Activated naive CD8-positive, alpha-beta T cell treated with anti-CD3 and anti-CD28 coated beads, Interleukin-2, amount 50 U/mL, for 24 hours (primary cell): ENCODE data around the gene ALS2.
"Not testable (repeated sequence)": the region's sequence is repeated elsewhere in the genome, so short reads cannot be mapped to it uniquely, and the experiment has no call there.

Source experiments
- ATAC-seq: fragments of 150-1000 bp; cut with Tn5 transposase; one replicate; pipeline ENCODE4 v1.10.0; 2021
- DNase-seq: peaks from one replicate; pipeline ENCODE4 v3.0.0; 2021
- H3K27ac Mint-ChIP-seq: one replicate; pipeline ENCODE4 v1.8.0; 2021; ENCODE audit warnings: mild to moderate bottlenecking, mixed read lengths
- H3K27me3 Mint-ChIP-seq: one replicate; pipeline ENCODE4 v1.8.0; 2021; ENCODE audit warnings: mixed read lengths
- H3K36me3 Mint-ChIP-seq: one replicate; pipeline ENCODE4 v1.8.0; 2021; ENCODE audit warnings: low read depth, mixed read lengths
- H3K4me1 Mint-ChIP-seq: one replicate; pipeline ENCODE4 v1.8.0; 2021; ENCODE audit warnings: mixed read lengths
- H3K4me3 Mint-ChIP-seq: one replicate; pipeline ENCODE4 v1.8.0; 2021; ENCODE audit warnings: mild to moderate bottlenecking, moderate library complexity, mixed read lengths
- H3K9me3 Mint-ChIP-seq: one replicate; pipeline ENCODE4 v1.8.0; 2021; ENCODE audit warnings: mixed read lengths

The ALS2 gene

DNA sequence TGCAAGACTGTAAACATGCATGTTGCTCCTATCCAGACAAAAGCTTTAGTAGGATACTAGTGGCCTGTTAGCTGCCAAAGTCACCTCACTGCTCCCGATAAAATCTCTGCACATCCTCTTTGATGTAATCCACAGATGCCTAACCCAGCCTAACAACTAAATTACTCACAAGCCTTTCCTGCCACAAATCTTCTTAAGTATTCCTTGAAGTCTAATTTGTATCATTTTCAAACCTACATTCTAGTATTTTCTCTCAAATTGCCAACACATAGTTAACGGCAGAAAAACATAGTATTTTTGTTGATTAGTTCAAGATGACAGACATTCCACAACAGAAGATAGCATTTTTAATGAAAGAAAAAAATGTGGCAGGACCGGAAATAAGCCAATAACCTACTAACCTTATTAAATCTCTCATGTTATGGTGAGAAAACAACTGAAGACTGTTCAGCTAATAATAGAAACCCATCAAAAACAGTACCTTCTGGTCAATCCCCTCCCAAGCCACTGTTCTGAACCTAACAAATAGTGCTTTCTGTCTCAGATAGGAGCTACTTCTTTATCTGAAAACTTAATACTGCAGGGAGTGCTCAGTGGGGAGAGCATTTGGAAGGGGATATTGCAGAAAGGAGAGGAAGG, 82.0 kb downstream of the ALS2 start, which contains the start of gene MPP4:
Gene MPP4 (minus strand): TSS at position 57 of the 639 bp plus-strand sequence. CDS start 4,690 bp downstream, outside the sequence.
- Mint-ChIP-seq H3K27ac (no peak within 1 kb of the TSS), H3K4me1 (peaks cover 3% of the 10 kb centered on the region), H3K36me3 (peaks cover 12% of the 10 kb centered on the region), H3K9me3 (no peaks in the 10 kb centered on the region), H3K27me3 (no peaks in the 10 kb centered on the region), H3K4me3 (no peak within 1 kb of the TSS)
- no peak for DNase-seq
- ATAC-seq: no peak

DNA sequence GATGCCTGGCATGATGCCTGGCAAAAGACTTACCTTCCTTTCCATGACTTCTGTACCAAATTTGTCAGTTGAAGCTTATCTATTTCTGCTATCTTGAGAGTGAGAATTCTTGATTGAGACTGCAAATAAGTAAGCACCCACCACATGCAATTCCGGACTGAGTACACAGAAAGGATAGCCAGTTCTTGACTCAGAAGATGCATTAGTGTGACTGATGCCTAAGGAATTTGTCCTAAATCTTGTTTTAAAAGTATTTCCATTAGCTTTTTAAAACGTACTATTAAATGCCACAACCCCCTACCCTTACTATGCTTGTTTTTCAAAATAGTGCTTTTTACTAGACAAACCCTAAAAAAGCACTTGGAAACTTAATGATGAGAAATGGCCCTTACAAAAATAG, 82.8 kb downstream of the ALS2 start:
- H3K4me1 Mint-ChIP-seq: peaks cover 3% of the 10 kb centered on the region
- no peak for DNase-seq
- no peak for ATAC-seq
- peaks cover 10% of the 10 kb centered on the region for H3K36me3 Mint-ChIP-seq
- H3K9me3 Mint-ChIP-seq: no peaks in the 10 kb centered on the region
- no peak overlapping the region for H3K4me3 Mint-ChIP-seq
- no peak overlapping the region for H3K27ac Mint-ChIP-seq
- no peaks in the 10 kb centered on the region for H3K27me3 Mint-ChIP-seq

DNA sequence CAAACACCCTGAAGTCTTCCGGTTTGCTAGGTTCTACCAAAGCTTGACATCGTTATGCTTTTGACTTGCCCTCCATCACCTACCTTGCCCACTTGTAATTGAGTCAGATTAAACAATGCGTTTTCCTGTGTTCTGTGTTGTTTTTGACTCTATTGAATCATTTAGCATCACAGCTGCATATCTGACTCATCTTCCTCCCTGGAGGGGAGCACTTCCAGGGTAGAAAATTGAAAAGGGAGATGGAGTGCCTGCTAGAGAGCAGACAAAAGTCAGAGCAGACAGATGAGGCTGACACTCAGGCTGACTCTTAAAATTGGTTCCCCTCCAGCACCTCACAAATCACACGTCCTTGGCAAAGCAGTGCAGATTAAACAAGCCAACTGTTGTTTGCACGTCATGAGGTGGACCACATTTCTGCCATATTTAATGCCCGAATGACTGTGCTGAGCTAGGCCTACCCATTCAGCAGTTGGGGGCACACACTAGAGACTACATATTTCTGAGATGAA, 84.5 kb downstream of the ALS2 start:
- ATAC-seq: no peak
- Mint-ChIP-seq H3K9me3 (no peaks in the 10 kb centered on the region), H3K4me3 (no peak overlapping the region), H3K27me3 (no peaks in the 10 kb centered on the region), H3K27ac (no peak overlapping the region), H3K4me1 (peaks cover 3% of the 10 kb centered on the region), H3K36me3 (peaks cover 7% of the 10 kb centered on the region)
- DNase-seq: no peak

DNA sequence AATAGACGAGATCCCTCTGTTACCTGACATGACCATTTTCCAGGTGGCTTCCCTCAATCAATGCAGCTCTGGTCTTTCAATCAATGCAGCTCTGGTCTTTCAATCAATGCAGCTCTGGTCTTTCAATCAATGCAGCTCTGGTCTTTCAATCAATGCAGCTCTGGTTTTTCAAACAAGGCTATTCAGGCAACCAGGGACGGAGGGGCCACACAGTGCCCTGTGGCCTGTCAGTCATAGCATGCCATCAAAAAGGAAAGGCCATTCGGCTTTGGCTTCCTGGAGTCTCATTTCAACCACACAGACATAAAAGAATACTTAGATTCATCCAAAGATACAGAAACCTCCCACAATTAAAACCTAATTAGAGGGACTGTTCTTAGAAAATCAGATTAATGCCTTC, 95.6 kb downstream of the ALS2 start:
- no peaks in the 10 kb centered on the region for H3K9me3 Mint-ChIP-seq
- H3K36me3 Mint-ChIP-seq: no peaks in the 10 kb centered on the region
- H3K4me1 Mint-ChIP-seq: no peaks in the 10 kb centered on the region
- H3K27ac Mint-ChIP-seq: no peak overlapping the region
- no peak for ATAC-seq
- no peak overlapping the region for H3K4me3 Mint-ChIP-seq
- no peak for DNase-seq
- H3K27me3 Mint-ChIP-seq: peaks cover 15% of the 10 kb centered on the region

DNA sequence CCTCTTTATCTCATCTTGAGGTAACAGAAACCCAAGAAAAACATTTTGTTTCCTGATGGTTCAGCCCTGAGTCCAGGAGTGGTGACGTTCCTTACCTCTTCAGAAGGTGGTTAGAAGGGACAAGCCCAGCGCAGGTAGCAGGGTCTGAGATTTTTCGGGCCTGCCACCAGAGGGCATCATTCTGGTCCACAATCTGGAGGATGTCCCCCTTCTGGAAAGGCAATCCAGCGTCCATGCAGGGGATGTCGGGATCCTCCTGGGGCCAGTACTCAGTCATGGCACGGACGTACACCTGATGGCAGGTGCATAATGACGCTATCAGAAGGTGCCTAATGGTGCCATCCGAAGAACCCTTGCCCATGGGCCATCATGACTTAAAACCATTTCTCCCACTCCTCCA, 100.0 kb downstream of the ALS2 start:
- no peaks in the 10 kb centered on the region for H3K9me3 Mint-ChIP-seq
- DNase-seq (peak; percentile 22), ATAC-seq (no peak)
- no peak overlapping the region for H3K4me3 Mint-ChIP-seq
- no peaks in the 10 kb centered on the region for H3K4me1 Mint-ChIP-seq
- H3K27ac Mint-ChIP-seq: no peak overlapping the region
- H3K27me3 Mint-ChIP-seq: peaks cover 9% of the 10 kb centered on the region
- H3K36me3 Mint-ChIP-seq: no peaks in the 10 kb centered on the region

DNA sequence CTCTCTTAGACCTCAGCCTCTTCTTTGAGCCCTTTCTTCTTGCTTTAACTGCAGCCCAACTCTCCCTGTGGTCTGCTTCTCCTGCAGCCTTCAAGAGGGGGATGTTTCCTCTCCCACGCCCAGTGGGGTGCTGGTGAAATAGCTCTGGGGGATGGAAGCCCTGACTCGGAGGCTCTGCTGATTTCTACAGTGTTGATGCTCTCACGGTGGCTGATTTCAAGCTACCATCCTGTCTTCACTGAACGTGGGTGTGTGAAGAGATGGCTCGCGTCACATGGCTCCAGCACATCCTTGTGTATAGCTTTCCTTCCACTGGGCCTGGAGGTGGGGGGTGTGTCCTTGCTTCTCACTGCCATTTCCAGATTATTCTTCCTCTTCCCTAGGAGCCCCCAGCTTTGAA, 102.3 kb downstream of the ALS2 start:
- no peaks in the 10 kb centered on the region for H3K4me1 Mint-ChIP-seq
- no peak overlapping the region for H3K4me3 Mint-ChIP-seq
- H3K27ac Mint-ChIP-seq: no peak overlapping the region
- H3K36me3 Mint-ChIP-seq: no peaks in the 10 kb centered on the region
- ATAC-seq (no peak), DNase-seq (no peak)
- peaks cover 5% of the 10 kb centered on the region for H3K27me3 Mint-ChIP-seq
- no peaks in the 10 kb centered on the region for H3K9me3 Mint-ChIP-seq

GRCh38 chr2:201675454-201675853, 105.3 kb downstream of the ALS2 start:
- Mint-ChIP-seq H3K4me1 (no peaks in the 10 kb centered on the region), H3K4me3 (no peak overlapping the region), H3K27me3 (no peaks in the 10 kb centered on the region), H3K9me3 (no peaks in the 10 kb centered on the region), H3K27ac (no peak overlapping the region), H3K36me3 (no peaks in the 10 kb centered on the region)
- DNase-seq (no peak), ATAC-seq (no peak)

- Mint-ChIP-seq H3K4me3 (no peak overlapping the region), H3K27ac (no peak overlapping the region), H3K9me3 (no peaks in the 10 kb centered on the region), H3K4me1 (no peaks in the 10 kb centered on the region), H3K27me3 (no peaks in the 10 kb centered on the region), H3K36me3 (no peaks in the 10 kb centered on the region)
- DNase-seq (no peak), ATAC-seq (no peak)
Measured at GRCh38 chr2:201674794-201675193, 105.9 kb downstream of the ALS2 start.

- Mint-ChIP-seq H3K9me3 (no peaks in the 10 kb centered on the region), H3K4me3 (no peak overlapping the region), H3K27me3 (no peaks in the 10 kb centered on the region), H3K27ac (no peak overlapping the region), H3K36me3 (no peaks in the 10 kb centered on the region), H3K4me1 (no peaks in the 10 kb centered on the region)
- ATAC-seq: no peak
- no peak for DNase-seq
Measured at GRCh38 chr2:201674298-201674697, 106.4 kb downstream of the ALS2 start.

GRCh38 chr2:201673546-201673945, 107.2 kb downstream of the ALS2 start:
- ATAC-seq (no peak), DNase-seq (no peak)
- Mint-ChIP-seq H3K27ac (no peak overlapping the region), H3K27me3 (no peaks in the 10 kb centered on the region), H3K9me3 (no peaks in the 10 kb centered on the region), H3K4me3 (no peak overlapping the region), H3K4me1 (no peaks in the 10 kb centered on the region), H3K36me3 (no peaks in the 10 kb centered on the region)

- DNase-seq, H3K4me1 Mint-ChIP-seq, H3K27ac Mint-ChIP-seq, H3K4me3 Mint-ChIP-seq, H3K9me3 Mint-ChIP-seq, H3K27me3 Mint-ChIP-seq, H3K36me3 Mint-ChIP-seq, ATAC-seq: not testable (repeated sequence)
Measured at GRCh38 chr2:201671205-201671604, 109.5 kb downstream of the ALS2 start.

GRCh38 chr2:201669865-201670264, 110.9 kb downstream of the ALS2 start:
- Mint-ChIP-seq H3K36me3 (no peaks in the 10 kb centered on the region), H3K27ac (no peak overlapping the region), H3K27me3 (no peaks in the 10 kb centered on the region), H3K4me3 (no peak overlapping the region), H3K9me3 (no peaks in the 10 kb centered on the region), H3K4me1 (no peaks in the 10 kb centered on the region)
- no peak for DNase-seq
- no peak for ATAC-seq

DNA sequence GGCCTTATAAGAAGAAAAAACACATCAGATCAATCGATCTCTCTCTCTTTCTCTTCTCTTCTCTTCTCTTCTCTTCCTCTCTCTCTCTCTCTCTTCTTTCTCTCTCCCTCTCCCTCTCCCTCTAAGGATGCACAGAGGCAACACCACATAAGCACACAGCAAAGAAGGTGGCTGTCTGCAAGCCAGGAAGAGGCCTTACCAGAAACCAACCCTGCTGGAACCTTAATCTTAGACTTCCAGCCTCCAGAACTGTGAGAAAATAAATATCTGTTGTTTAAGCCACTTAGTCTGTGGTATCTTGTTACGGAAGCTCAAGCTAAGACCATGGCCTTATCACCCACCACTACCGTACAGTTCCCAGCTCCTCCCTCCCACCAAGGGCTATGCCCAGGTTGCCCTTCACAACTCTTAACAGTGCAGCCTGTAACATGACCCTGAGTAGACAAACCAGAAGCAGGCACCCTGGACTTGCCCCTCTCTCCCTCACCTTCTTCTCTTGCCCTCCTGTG, 112.3 kb downstream of the ALS2 start:
- no peaks in the 10 kb centered on the region for H3K27me3 Mint-ChIP-seq
- ATAC-seq (no peak), DNase-seq (no peak)
- no peak overlapping the region for H3K27ac Mint-ChIP-seq
- H3K36me3 Mint-ChIP-seq: no peaks in the 10 kb centered on the region
- H3K9me3 Mint-ChIP-seq: no peaks in the 10 kb centered on the region
- H3K4me1 Mint-ChIP-seq: no peaks in the 10 kb centered on the region
- H3K4me3 Mint-ChIP-seq: no peak overlapping the region

DNA sequence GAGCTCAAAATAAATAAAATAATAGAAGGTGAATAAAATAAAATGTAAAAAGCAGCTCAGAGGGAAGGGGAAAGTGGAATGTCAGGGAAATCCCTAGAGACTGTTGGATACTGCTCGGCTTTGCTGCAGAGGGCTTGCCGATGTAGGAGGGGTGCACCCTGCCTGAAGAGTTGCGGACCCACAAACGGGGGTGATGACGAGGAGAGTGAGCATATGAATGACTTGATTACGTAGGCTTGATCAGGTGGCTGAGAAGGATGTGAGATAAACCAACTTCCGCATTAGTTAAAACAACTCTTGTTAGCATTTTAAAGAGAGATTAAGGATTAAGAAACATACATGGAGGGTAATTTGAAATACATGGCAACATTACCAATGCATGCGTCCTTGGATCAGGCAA, 116.4 kb downstream of the ALS2 start:
- H3K4me1 Mint-ChIP-seq: no peaks in the 10 kb centered on the region
- no peak overlapping the region for H3K4me3 Mint-ChIP-seq
- peaks cover 2% of the 10 kb centered on the region for H3K27me3 Mint-ChIP-seq
- H3K9me3 Mint-ChIP-seq: no peaks in the 10 kb centered on the region
- no peak overlapping the region for H3K27ac Mint-ChIP-seq
- DNase-seq: no peak
- no peak for ATAC-seq
- no peaks in the 10 kb centered on the region for H3K36me3 Mint-ChIP-seq

GRCh38 chr2:201661366-201661765, 119.4 kb downstream of the ALS2 start:
- ATAC-seq: no peak
- Mint-ChIP-seq H3K4me1 (no peaks in the 10 kb centered on the region), H3K27me3 (peaks cover 2% of the 10 kb centered on the region), H3K36me3 (no peaks in the 10 kb centered on the region), H3K27ac (no peak overlapping the region), H3K4me3 (no peak overlapping the region), H3K9me3 (no peaks in the 10 kb centered on the region)
- no peak for DNase-seq
